GM18867 (cell line): ENCODE results near the gene SPINK5.
"Not testable (repeated sequence)": the region's sequence is repeated elsewhere in the genome, so short reads cannot be mapped to it uniquely, and the experiment has no call there.

Experiments used
- ATAC-seq: cut with Tn5 transposase; IDR thresholded peaks from one replicate; pipeline ENCODE4 v1.9.1; 2021; ENCODE audit warnings: mild to moderate bottlenecking, moderate library complexity; ENCODE audit not compliant: unreplicated experiment

The SPINK5 gene

GRCh38 chr5:148063861-148064260 is at the start of gene SPINK5:
SPINK5 (plus strand) TSS chr5:148063980; CDS start chr5:148064045, 65 bp downstream.
- ATAC-seq, result no peak

GRCh38 chr5:148014276-148014675 is 49.5 kb upstream of the SPINK5 start:
- ATAC-seq, result no peak

- no peak for ATAC-seq
These were observed 43.4 kb upstream of the SPINK5 start for GRCh38 chr5:148020257-148020988.

- no peak for ATAC-seq
These were observed 36.3 kb upstream of the SPINK5 start for GRCh38 chr5:148027505-148027904.

- ATAC-seq, result no peak
These were observed 34.6 kb upstream of the SPINK5 start for GRCh38 chr5:148029131-148029530.

- ATAC-seq, result no peak
These were observed 30.6 kb upstream of the SPINK5 start for GRCh38 chr5:148033134-148033533.

GRCh38 chr5:148035676-148036075 is 28.1 kb upstream of the SPINK5 start:
- ATAC-seq, result no peak

- ATAC-seq, result no peak
These were observed 20.9 kb upstream of the SPINK5 start for GRCh38 chr5:148042881-148043280.

GRCh38 chr5:148043705-148044104 is 20.1 kb upstream of the SPINK5 start:
- no peak for ATAC-seq

- ATAC-seq, result not testable (repeated sequence)
These were observed 8.6 kb upstream of the SPINK5 start for GRCh38 chr5:148055160-148055559.

- no peak for ATAC-seq
These were observed 3.5 kb upstream of the SPINK5 start for GRCh38 chr5:148060309-148060708.

GRCh38 chr5:148060881-148061280 is 2.9 kb upstream of the SPINK5 start:
- ATAC-seq, result no peak

GRCh38 chr5:148070621-148071020 is 6.8 kb downstream of the SPINK5 start:
- ATAC-seq, result no peak

GRCh38 chr5:148072207-148072606 is 8.4 kb downstream of the SPINK5 start:
- ATAC-seq, result no peak

GRCh38 chr5:148075529-148075928 is 11.7 kb downstream of the SPINK5 start:
- ATAC-seq, result no peak

- no peak for ATAC-seq
These were observed 19.4 kb downstream of the SPINK5 start for GRCh38 chr5:148083203-148083602.

GRCh38 chr5:148084269-148084668 is 20.5 kb downstream of the SPINK5 start:
- ATAC-seq, result no peak

GRCh38 chr5:148085310-148085709 is 21.5 kb downstream of the SPINK5 start:
- ATAC-seq, result no peak

GRCh38 chr5:148085977-148086705 is 22.4 kb downstream of the SPINK5 start:
- no peak for ATAC-seq

GRCh38 chr5:148090146-148090772 is 26.5 kb downstream of the SPINK5 start:
- ATAC-seq, result no peak

- ATAC-seq, result peak; percentile 92
These were observed 27.0 kb downstream of the SPINK5 start for GRCh38 chr5:148090773-148091250.
